Psoas muscle (tissue), 8 donors: ENCODE measurements around the gene TAC3. TPM values are rescaled to one million over a fixed set of nuclear protein-coding genes. Genes with fewer than 3 reads are reported as not detected.

Experiments used
- ATAC-seq, 4 donors: fragments of 200-7000 bp; cut with Tn5 transposase; one replicate each; pipeline ENCODE4 v1.9.1; 2020; ENCODE audit warnings: moderate library complexity in 3 of 4, mild to moderate bottlenecking in 2 of 4
- DNase-seq, 2 donors: peaks; one replicate each; pipeline ENCODE4 v3.0.0-alpha.2; 2020
- H3K27ac ChIP-seq: fragments of 200-600 bp; one replicate; pipeline ENCODE4 v1.8.0; 2022
- H3K27me3 ChIP-seq, 3 donors: fragments of 200-600 bp in 1 of 3; one replicate each; pipeline versions ENCODE4 v1.6.1 to v1.8.0; 2013 to 2022; ENCODE audit warnings: low read length in 2 of 3, mild to moderate bottlenecking in 2 of 3, moderate library complexity in 1 of 3; ENCODE audit not compliant: insufficient read depth in 3 of 3
- H3K36me3 ChIP-seq, 2 donors: fragments of 200-600 bp in 1 of 2; one replicate each; pipeline versions ENCODE4 v1.6.1 to v1.8.0; 2013 to 2022; ENCODE audit warnings: low read depth in 1 of 2, mild to moderate bottlenecking in 1 of 2, moderate library complexity in 1 of 2; ENCODE audit not compliant: insufficient read depth in 1 of 2
- H3K4me1 ChIP-seq: fragments of 200-600 bp; one replicate; pipeline ENCODE4 v1.8.0; 2022
- H3K4me3 ChIP-seq: fragments of 200-600 bp; one replicate; pipeline ENCODE4 v1.8.0; 2022; ENCODE audit warnings: mild to moderate bottlenecking
- H3K9me3 ChIP-seq: fragments of 200-600 bp; one replicate; pipeline ENCODE4 v1.8.0; 2022
- CTCF ChIP-seq: fragments of 200-600 bp; IDR thresholded peaks from one replicate; pipeline ENCODE4 v1.8.0; 2022; ENCODE audit warnings: antibody characterized with exemption
- WGBS, 3 donors: extraction: QIAGEN DNeasy Blood & Tissue Kit; methylation state at CpG; one replicate each; pipeline versions ENCODE4 v1.1.6 to v1.1.7; 2013; 5-methylcytosine and 5-hydroxymethylcytosine counted together
- intact Hi-C, 2 donors: fragments of 100-400 bp; cut with DNase I; formaldehyde crosslinking; loops; one replicate each; pipeline versions ENCODE4 v1.11.0 to v1.14.2; 2022
- polyA plus RNA-seq, 3 donors: library from polyadenylated mRNA; stranded (reverse); fragments of 200-250 nt; gene quantifications; one replicate each; pipeline ENCODE4 v1.2.3, GENCODE V29; 2013
- total RNA-seq, 4 donors: library from RNA; stranded (reverse); fragmentation: NEBNext Ultra II Directional in 2 of 4; extraction: Animal tissue kit (Norgen Biotek cat#: 25700) in 2 of 4; gene quantifications; one replicate each; pipeline versions ENCODE4 v1.2.1 to v1.2.4, GENCODE V29; 2021 to 2023
- donor health status: healthy with polysubstance abuse.
- donor health status: DM: no; HTN: no; CAD: no; lungs with moderate emphysema.
- donor health status: Bipolar disorder and iron deficiency.
- donor health status: healthy.
- donor health status: DM: yes; HTN: yes; CAD: no.
- donor health status: DM: no; HTN: no; CAD: no.
- donor health status: DM: no; HTN: no; CAD: no.
- donor health status: DM: yes; HTN: yes; CAD: no.

The TAC3 gene
- total and polyA plus RNA-seq, 7 donors: 0.09 TPM; not detected in 6

GRCh38 chr12:57012600-57013465, 3.5 kb downstream of the TAC3 start:
- TF ChIP-seq CTCF: no peak
- Histone ChIP-seq H3K36me3 (no peaks in the 10 kb centered on the region), H3K4me1 (no peaks in the 10 kb centered on the region), H3K9me3 (no peaks in the 10 kb centered on the region), H3K27me3 (peaks cover 0 to 15% (median 4%) of the 10 kb centered on the region in 3 donors), H3K4me3 (no peak overlapping the region), H3K27ac (no peak overlapping the region)
- DNase-seq: no peak
- no peak for ATAC-seq
- 67 to 74% (median 71%) methylated on average over 7 of the region's 7 CpGs for WGBS, 3 donors
- intact Hi-C loops: no loop called here

DNA sequence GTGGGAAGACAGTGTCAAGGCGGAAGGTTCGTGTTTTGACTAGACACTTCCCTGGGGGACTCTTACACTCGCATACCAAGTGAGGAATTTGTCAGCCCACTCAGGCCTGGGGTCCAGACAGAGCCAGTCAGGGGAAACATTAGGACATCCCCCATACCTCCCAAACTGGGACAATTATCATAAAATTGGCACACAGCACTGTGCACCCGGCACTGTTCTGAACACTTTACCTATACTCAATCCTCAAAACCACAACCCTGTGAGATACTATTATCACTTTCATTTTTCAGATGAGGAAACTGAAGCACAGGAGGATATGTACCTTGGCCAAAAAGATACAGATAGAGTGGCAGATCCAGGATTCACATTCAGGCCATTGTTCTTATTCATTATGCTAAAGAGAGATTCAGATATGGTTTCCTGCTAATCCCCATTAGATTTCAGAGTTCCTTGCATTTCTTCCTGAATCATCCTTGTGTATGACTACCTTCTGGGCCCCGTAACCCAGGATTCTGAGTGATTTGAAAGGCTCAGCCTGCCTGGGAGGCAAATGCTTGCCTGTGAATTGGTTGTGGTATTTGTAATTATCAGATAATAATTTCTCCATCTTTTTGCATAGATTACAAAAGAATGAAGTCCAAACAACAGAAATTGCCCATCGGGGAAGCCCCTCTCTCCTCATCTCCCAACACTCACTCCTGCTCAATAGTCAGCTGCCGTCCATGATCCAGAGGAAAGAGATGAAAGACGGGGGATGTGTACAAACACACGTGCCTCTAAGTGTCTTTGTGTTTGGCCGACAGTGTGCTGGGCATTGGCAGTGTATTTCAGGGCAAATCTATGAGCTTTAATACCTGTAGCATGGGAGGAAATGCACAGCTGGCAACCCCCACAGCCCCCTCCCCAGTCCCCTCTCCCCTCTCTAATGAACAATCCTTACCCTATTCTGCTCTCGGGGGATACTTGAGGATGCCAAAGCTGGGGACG, 4.6 kb downstream of the TAC3 start:
- TF ChIP-seq CTCF: no peak
- DNase-seq: no peak
- Histone ChIP-seq H3K9me3 (no peaks in the 10 kb centered on the region), H3K27ac (no peak overlapping the region), H3K4me3 (no peak overlapping the region), H3K36me3 (no peaks in the 10 kb centered on the region), H3K27me3 (peaks cover 0 to 15% (median 4%) of the 10 kb centered on the region in 3 donors), H3K4me1 (peaks cover 3% of the 10 kb centered on the region)
- intact Hi-C loops: no loop called here
- no peak for ATAC-seq
- WGBS, 3 donors: 49 to 54% (median 54%) methylated on average over 12 of the region's 12 CpGs

DNA sequence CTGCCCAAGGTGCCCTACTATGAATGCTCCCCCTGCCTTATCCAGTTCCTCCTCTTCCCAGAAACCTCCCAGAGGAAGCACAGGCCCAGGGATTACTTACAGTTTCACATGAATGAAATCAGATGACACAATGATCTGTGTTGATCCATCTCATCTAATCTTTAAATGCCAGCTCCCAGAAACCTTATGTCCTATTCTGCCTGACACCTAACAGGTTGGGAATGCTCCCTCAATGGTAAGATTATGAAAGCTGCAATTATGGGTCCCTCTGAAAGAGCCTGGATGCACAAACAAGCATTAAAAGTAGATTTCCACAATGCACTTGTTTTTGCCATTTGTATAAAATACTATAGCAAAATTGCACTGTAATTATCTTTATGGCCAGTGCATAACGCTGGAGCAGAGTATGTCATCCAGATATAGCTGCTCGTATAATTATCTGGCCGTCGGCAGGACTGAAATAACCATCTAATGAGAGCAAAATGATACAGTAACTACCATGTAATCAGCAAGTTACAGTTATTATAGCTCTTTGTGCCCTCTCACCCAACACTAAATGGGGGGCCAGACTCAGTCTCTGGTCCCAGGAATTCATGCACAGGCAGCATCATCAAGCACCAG, 5.6 kb downstream of the TAC3 start:
- 56 to 71% (median 63%) methylated on average over 4 of the region's 4 CpGs for WGBS, 3 donors
- no peaks in the 10 kb centered on the region for H3K9me3 ChIP-seq
- peaks cover 0 to 15% (median 2%) of the 10 kb centered on the region in 3 donors for H3K27me3 ChIP-seq
- no peak overlapping the region for H3K27ac ChIP-seq
- no peak for TF ChIP-seq CTCF
- H3K4me1 ChIP-seq: peaks cover 4% of the 10 kb centered on the region
- no peak for ATAC-seq
- no peak for DNase-seq
- intact Hi-C loops: no loop called here
- H3K36me3 ChIP-seq: no peaks in the 10 kb centered on the region
- H3K4me3 ChIP-seq: no peak overlapping the region

DNA sequence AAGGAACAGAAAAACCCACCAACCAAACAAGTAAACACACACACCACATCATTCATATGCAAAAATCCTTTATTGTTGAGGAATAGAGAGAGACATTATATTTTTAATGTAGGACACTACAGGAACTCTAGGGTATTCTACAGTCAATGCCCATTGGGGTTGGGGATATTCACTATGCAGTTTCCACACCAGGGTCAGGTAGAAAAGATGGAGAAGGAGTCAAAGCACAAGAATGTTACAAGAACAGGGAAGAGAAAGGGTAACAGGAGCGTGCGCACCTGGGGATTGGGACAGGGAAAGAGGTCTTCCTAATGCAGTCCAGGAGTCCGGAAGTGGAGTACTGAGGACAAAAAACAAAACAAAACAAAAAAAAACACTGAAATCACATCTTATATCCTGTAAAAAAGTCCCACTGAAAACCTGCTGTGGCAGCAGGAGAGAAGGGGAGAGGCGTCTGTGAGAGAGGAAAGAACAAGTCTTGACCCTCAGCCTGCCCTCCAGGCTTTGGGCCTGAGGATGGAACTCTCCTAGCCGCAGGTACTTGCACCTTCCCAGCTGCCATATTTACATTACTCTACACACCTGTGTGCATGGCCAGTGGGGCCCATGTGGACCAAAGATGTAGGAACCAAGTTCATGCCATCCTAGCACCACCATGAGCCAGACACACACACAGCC, 6.2 kb downstream of the TAC3 start:
- no peak for ATAC-seq
- 89 to 93% (median 91%) methylated on average over 5 of the region's 5 CpGs for WGBS, 3 donors
- H3K27me3 ChIP-seq: peaks cover 0 to 9% (median 0%) of the 10 kb centered on the region in 3 donors
- intact Hi-C loops: loop anchor here in 1 of 2 donors (5.0 to 10.0 kb wide), 3 partner anchors 52 to 495 kb away; partner anchors contain the start of gene STAT6
- peaks cover 8% of the 10 kb centered on the region for H3K4me1 ChIP-seq
- no peak overlapping the region for H3K27ac ChIP-seq
- H3K36me3 ChIP-seq: no peaks in the 10 kb centered on the region
- no peak for TF ChIP-seq CTCF
- DNase-seq: no peak
- H3K9me3 ChIP-seq: no peaks in the 10 kb centered on the region
- H3K4me3 ChIP-seq: no peak overlapping the region
